A673 (cell line): ENCODE measurements around the gene ZNF512B. TPM values are rescaled to one million over a fixed set of nuclear protein-coding genes. Genes with fewer than 3 reads are reported as not detected.

ENCODE experiments used
- BruUV-seq: library from RNA; stranded (reverse); fragments of 400-500 nt; replicated peaks from 2 replicates; lab custom pipeline; 2021; lab: Mats Ljungman, UMichigan
- CTCF ChIA-PET: fragments of 300-600 bp; sonication (Branson Sonifier 250); formaldehyde crosslinking; loops from one replicate; lab custom pipeline; 2022; ENCODE audit warnings: antibody characterized with exemption; lab: Charles Lee
- POLR2A ChIA-PET: fragments of 300-600 bp; sonication (Branson Sonifier 250); formaldehyde crosslinking; loops from one replicate; lab custom pipeline; 2022; ENCODE audit warnings: antibody characterized with exemption; ENCODE audit not compliant: low non-redundant PET; lab: Charles Lee
- DNase-seq: peaks from one replicate; pipeline ENCODE4 v3.0.0-alpha.2; 2015; ENCODE audit warnings: low spot score
- H3K27ac ChIP-seq: fragments of 200-600 bp; sonication (generic); 2 replicates; pipeline ENCODE4 v1.5.1; 2016; ENCODE audit warnings: mixed run types, low read depth, mild to moderate bottlenecking, mixed read lengths, antibody characterized with exemption, low read length; ENCODE audit not compliant: poor library complexity, severe bottlenecking
- H3K27me3 ChIP-seq: fragments of 200-600 bp; sonication (generic); replicated peaks from 2 replicates; pipeline ENCODE4 v1.6.1; 2017; ENCODE audit warnings: mixed run types, low read depth, mild to moderate bottlenecking, mixed read lengths, antibody characterized with exemption, low read length; ENCODE audit not compliant: insufficient read depth, poor library complexity
- H3K36me3 ChIP-seq: fragments of 200-600 bp; sonication (generic); 2 replicates; pipeline ENCODE4 v1.6.1; 2016; ENCODE audit warnings: mixed run types, mild to moderate bottlenecking, mixed read lengths, antibody characterized with exemption, low read length; ENCODE audit not compliant: insufficient read depth, poor library complexity, severe bottlenecking
- H3K4me1 ChIP-seq: fragments of 200-600 bp; sonication (generic); 2 replicates; pipeline ENCODE4 v1.6.1; 2017; ENCODE audit warnings: mixed run types, mild to moderate bottlenecking, mixed read lengths, antibody characterized with exemption, low read length; ENCODE audit not compliant: insufficient read depth, poor library complexity, severe bottlenecking
- H3K4me3 ChIP-seq: fragments of 200-600 bp; sonication (generic); 2 replicates; pipeline ENCODE4 v1.5.1; 2016; ENCODE audit warnings: low read depth, mixed run types, mild to moderate bottlenecking, mixed read lengths, low read length; ENCODE audit not compliant: poor library complexity, severe bottlenecking
- H3K9me3 ChIP-seq: fragments of 200-600 bp; sonication (generic); 2 replicates; pipeline ENCODE4 v1.6.1; 2016; ENCODE audit warnings: mixed run types, low read depth, mild to moderate bottlenecking, mixed read lengths, antibody characterized with exemption, low read length; ENCODE audit not compliant: poor library complexity, severe bottlenecking
- CTCF ChIP-seq: fragments of 300-800, 200-600 bp; sonication (generic); conservative IDR thresholded peaks from 2 replicates; pipeline ENCODE4 v1.5.1; 2017; ENCODE audit warnings: low read depth, mild to moderate bottlenecking, antibody characterized with exemption, low read length, moderate library complexity, mixed read lengths
- EZH2 ChIP-seq: fragments of 200-600 bp; sonication (generic); IDR thresholded peaks from 2 replicates; pipeline ENCODE4 v1.6.1; 2017; ENCODE audit warnings: borderline replicate concordance, low read depth, mild to moderate bottlenecking, mixed read lengths, antibody characterized with exemption, low read length; ENCODE audit not compliant: poor library complexity, severe bottlenecking
- intact Hi-C: fragments of 100-400 bp; cut with micrococcal nuclease; formaldehyde crosslinking; loops from one replicate; pipeline ENCODE4 v1.10.0; 2022; ENCODE audit not compliant: unreplicated experiment
- total RNA-seq: library from RNA; stranded (reverse); gene quantifications from 2 replicates; pipeline ENCODE4 v1.2.3, GENCODE V29; 2021

ZNF512B gene
- total RNA-seq, 1 experiment from 2014 or later, result 28.9 TPM

DNA sequence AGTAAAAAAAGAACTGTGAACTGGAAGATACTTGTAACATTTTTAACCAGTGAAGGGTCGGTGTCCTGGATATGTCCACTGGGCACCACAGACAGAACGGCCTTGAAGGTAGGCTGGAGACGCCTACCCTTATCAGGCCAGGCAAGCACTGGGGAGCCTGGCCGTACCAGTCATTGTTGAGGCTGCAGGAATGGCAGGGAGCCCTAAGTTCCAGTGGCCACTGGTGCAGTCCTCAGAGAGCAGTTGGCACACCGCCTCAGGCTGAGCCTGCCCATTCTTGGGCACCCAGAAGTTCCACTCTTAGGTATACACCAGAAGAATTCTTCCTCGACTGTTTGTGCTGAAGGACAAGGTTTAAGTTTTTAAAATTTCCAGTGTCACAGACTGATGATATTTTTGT, 54.3 kb downstream of the ZNF512B start:
- no TSS peak for BruUV-seq
- POLR2A ChIA-PET, result no interaction called here
- CTCF ChIA-PET, result no interaction called here

DNA sequence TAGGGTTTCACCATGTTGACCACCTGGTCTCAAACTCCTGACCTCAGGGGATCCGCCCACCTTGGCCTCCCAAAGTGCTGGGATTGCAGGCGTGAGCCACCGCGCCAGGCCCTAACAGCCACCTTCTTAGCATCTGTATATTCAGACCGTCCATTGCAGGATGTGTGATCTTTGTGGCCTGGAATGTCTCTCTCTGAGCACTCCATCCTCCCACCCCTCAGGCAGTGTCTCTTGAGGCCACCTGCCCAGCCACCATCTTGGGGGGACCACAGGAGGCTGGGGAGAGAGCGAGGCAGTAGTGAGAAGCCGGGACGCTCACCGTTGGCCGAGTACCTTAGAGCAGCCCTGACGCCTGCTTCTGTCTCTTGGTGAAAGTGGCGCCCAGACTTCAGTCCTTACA, 56.0 kb downstream of the ZNF512B start:
- Histone ChIP-seq H3K4me3 (no peak overlapping the region), H3K4me1 (no peaks in the 10 kb centered on the region), H3K9me3 (peaks cover 5% of the 10 kb centered on the region), H3K27me3 (no peaks in the 10 kb centered on the region), H3K36me3 (no peaks in the 10 kb centered on the region), H3K27ac (no peak overlapping the region)
- TF ChIP-seq EZH2, result no peak
- TF ChIP-seq CTCF, result no peak
- CTCF ChIA-PET, result no interaction called here
- no TSS peak for BruUV-seq
- no peak for DNase-seq
- POLR2A ChIA-PET, result no interaction called here
- intact Hi-C loops, result no loop called here

More for the DNA sequence above, 54.3 kb downstream of the ZNF512B start:
- peaks cover 5% of the 10 kb centered on the region for H3K9me3 ChIP-seq
- no peak overlapping the region for H3K27ac ChIP-seq
- H3K4me3 ChIP-seq, result no peak overlapping the region
- H3K36me3 ChIP-seq, result no peaks in the 10 kb centered on the region
- no peak for DNase-seq
- no peaks in the 10 kb centered on the region for H3K27me3 ChIP-seq
- no peaks in the 10 kb centered on the region for H3K4me1 ChIP-seq
- intact Hi-C loops, result no loop called here
- TF ChIP-seq EZH2, result no peak
- no peak for TF ChIP-seq CTCF

DNA sequence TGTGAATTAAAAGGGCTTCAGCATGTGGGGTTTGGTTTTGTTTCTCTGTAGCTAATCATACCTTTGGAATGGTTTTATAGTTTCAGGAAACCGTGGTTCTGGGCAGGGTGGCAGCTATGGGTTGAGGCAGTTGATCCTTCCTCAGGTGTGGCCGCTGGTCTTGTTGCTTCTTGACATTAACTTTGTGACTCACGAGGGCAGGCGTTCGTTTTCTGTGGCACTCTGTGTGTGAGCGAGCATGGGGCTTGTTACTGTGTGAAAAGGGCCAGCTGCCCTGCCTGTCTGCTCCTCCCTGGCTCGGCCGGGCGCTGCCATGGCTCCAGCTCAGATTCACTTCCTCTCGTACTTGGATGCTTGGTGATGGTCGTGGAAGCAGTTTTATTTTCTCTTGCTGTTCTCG, 58.6 kb downstream of the ZNF512B start:
- no peaks in the 10 kb centered on the region for H3K27me3 ChIP-seq
- TF ChIP-seq CTCF (no peak), EZH2 (no peak)
- ChIA-PET CTCF (no interaction called here), POLR2A (no interaction called here)
- no peak for DNase-seq
- H3K4me1 ChIP-seq, result no peaks in the 10 kb centered on the region
- peaks cover 3% of the 10 kb centered on the region for H3K9me3 ChIP-seq
- no peak overlapping the region for H3K27ac ChIP-seq
- BruUV-seq, result no TSS peak
- no peaks in the 10 kb centered on the region for H3K36me3 ChIP-seq
- H3K4me3 ChIP-seq, result no peak overlapping the region
- intact Hi-C loops, result no loop called here
